GM03348 (cell line): ENCODE data around the gene SENP3.

Source experiments
- DNase-seq: peaks from one replicate; pipeline ENCODE4 v3.0.0; 2012; ENCODE audit warnings: low spot score

SENP3 gene

GRCh38 chr17:7577327-7578199, 15.8 kb downstream of the SENP3 start:
- DNase-seq: no peak

- peak; percentile 88 for DNase-seq
These were observed 17.5 kb downstream of the SENP3 start, which contains the start of gene CD68 for GRCh38 chr17:7579001-7579833. CD68 (plus strand) TSS chr17:7579638; CDS start chr17:7579678, 40 bp downstream.

GRCh38 chr17:7579834-7580603, 18.3 kb downstream of the SENP3 start:
- no peak for DNase-seq

- DNase-seq: no peak
These were observed 19.2 kb downstream of the SENP3 start for GRCh38 chr17:7580604-7581575.

GRCh38 chr17:7582396-7583252, 20.9 kb downstream of the SENP3 start:
- DNase-seq: no peak

GRCh38 chr17:7583253-7584109, 21.8 kb downstream of the SENP3 start, which contains the start of gene MPDU1:
MPDU1 (plus strand) TSS chr17:7583852; CDS start chr17:7583863, 11 bp downstream.
- peak; percentile 92 for DNase-seq

- no peak for DNase-seq
These were observed 25.1 kb downstream of the SENP3 start for GRCh38 chr17:7586673-7587419.

GRCh38 chr17:7587420-7588151, 25.9 kb downstream of the SENP3 start:
- DNase-seq: peak; percentile 89

- no peak for DNase-seq
These were observed 27.0 kb downstream of the SENP3 start for GRCh38 chr17:7588553-7589203.

- peak; percentile 87 for DNase-seq
These were observed 27.6 kb downstream of the SENP3 start for GRCh38 chr17:7589204-7589868.

- no peak for DNase-seq
These were observed 28.4 kb downstream of the SENP3 start, which contains the start of gene SOX15 for GRCh38 chr17:7589891-7590691. SOX15 (minus strand) TSS chr17:7590094; CDS start chr17:7589676, 418 bp downstream.

GRCh38 chr17:7590743-7591142, 29.0 kb downstream of the SENP3 start:
- DNase-seq: peak; percentile 63

GRCh38 chr17:7591596-7591995, 29.9 kb downstream of the SENP3 start:
- no peak for DNase-seq

- DNase-seq: no peak
These were observed 30.8 kb downstream of the SENP3 start for GRCh38 chr17:7592422-7593021.

- DNase-seq: no peak
These were observed 31.6 kb downstream of the SENP3 start for GRCh38 chr17:7593296-7593695.
